Stimulated activated CD4-positive, alpha-beta T cell treated with anti-CD3 and anti-CD28 coated beads, Interleukin-12 subunit alpha, Interleukin-12 subunit beta, amount 100 ng/mL, for 24 hours (primary cell): ENCODE data around the gene NRSN1.

Experiments
- DNase-seq, 2 experiments: peaks; one replicate each; pipeline ENCODE4 v3.0.0-alpha.2; 2020; ENCODE audit warnings: low read depth in 2 of 2

The NRSN1 gene

GRCh38 chr6:24125980-24126379 lies at the start of gene NRSN1:
Gene NRSN1, plus strand, starts transcription at chr6:24126215. Its CDS starts 8,113 bp downstream, at chr6:24134328.
- no peak for DNase-seq

GRCh38 chr6:24078200-24078599 lies 47.8 kb upstream of the NRSN1 start:
- DNase-seq: no peak

GRCh38 chr6:24079076-24079475 lies 46.9 kb upstream of the NRSN1 start:
- DNase-seq: no peak

- no peak for DNase-seq
Measured at GRCh38 chr6:24080711-24081110, 45.3 kb upstream of the NRSN1 start.

- no peak for DNase-seq
Measured at GRCh38 chr6:24089736-24090135, 36.3 kb upstream of the NRSN1 start.

GRCh38 chr6:24092407-24092806 lies 33.6 kb upstream of the NRSN1 start:
- no peak for DNase-seq

- no peak for DNase-seq
Measured at GRCh38 chr6:24093381-24093780, 32.6 kb upstream of the NRSN1 start.

GRCh38 chr6:24099181-24099580 lies 26.8 kb upstream of the NRSN1 start:
- DNase-seq: no peak

GRCh38 chr6:24100024-24100769 lies 25.8 kb upstream of the NRSN1 start:
- no peak for DNase-seq

- DNase-seq: no peak
Measured at GRCh38 chr6:24100770-24101155, 25.3 kb upstream of the NRSN1 start.

- no peak for DNase-seq
Measured at GRCh38 chr6:24105191-24105590, 20.8 kb upstream of the NRSN1 start.

- no peak for DNase-seq
Measured at GRCh38 chr6:24106291-24106690, 19.7 kb upstream of the NRSN1 start.

- DNase-seq: no peak
Measured at GRCh38 chr6:24107294-24107693, 18.7 kb upstream of the NRSN1 start.

- DNase-seq: no peak
Measured at GRCh38 chr6:24108056-24108455, 18.0 kb upstream of the NRSN1 start.

GRCh38 chr6:24110417-24110816 lies 15.6 kb upstream of the NRSN1 start:
- no peak for DNase-seq

- DNase-seq: no peak
Measured at GRCh38 chr6:24113891-24114290, 12.1 kb upstream of the NRSN1 start.

GRCh38 chr6:24117021-24117420 lies 9.0 kb upstream of the NRSN1 start:
- no peak for DNase-seq

GRCh38 chr6:24122139-24122538 lies 3.9 kb upstream of the NRSN1 start:
- DNase-seq: no peak

- DNase-seq: no peak
Measured at GRCh38 chr6:24126586-24127192, 674 bp downstream of the NRSN1 start.

- no peak for DNase-seq
Measured at GRCh38 chr6:24127316-24127715, 1.3 kb downstream of the NRSN1 start.

- no peak for DNase-seq
Measured at GRCh38 chr6:24131751-24132150, 5.7 kb downstream of the NRSN1 start.

GRCh38 chr6:24139080-24139479 lies 13.1 kb downstream of the NRSN1 start:
- no peak for DNase-seq

- no peak for DNase-seq
Measured at GRCh38 chr6:24139639-24140038, 13.6 kb downstream of the NRSN1 start.

GRCh38 chr6:24140591-24140990 lies 14.6 kb downstream of the NRSN1 start:
- no peak for DNase-seq
